Measurements from ENCODE around the gene NAALADL2.

DNA sequence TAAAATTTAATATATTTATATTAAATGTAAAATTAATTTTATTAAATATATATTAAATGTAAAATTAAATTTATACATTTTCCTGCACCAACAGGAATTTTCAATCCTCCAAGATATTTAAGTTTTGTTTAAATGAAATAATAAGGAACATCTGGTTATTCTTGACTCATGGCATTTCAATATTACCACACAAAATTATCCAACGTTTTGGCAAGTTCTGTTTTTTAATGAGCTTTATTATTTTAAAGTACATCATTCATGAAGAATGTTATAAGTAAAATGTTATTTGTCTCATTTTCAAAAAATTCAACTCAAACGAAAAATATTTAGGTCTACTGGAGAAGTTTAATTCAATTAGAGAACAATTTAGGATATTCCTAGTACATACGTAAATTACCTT is 811.4 kb downstream of the NAALADL2 start:
- TF ChIP-seq POLR2A (IDR thresholded peaks at IDR 0.05) = no peak
- TF ChIP-seq, protein P1, sequence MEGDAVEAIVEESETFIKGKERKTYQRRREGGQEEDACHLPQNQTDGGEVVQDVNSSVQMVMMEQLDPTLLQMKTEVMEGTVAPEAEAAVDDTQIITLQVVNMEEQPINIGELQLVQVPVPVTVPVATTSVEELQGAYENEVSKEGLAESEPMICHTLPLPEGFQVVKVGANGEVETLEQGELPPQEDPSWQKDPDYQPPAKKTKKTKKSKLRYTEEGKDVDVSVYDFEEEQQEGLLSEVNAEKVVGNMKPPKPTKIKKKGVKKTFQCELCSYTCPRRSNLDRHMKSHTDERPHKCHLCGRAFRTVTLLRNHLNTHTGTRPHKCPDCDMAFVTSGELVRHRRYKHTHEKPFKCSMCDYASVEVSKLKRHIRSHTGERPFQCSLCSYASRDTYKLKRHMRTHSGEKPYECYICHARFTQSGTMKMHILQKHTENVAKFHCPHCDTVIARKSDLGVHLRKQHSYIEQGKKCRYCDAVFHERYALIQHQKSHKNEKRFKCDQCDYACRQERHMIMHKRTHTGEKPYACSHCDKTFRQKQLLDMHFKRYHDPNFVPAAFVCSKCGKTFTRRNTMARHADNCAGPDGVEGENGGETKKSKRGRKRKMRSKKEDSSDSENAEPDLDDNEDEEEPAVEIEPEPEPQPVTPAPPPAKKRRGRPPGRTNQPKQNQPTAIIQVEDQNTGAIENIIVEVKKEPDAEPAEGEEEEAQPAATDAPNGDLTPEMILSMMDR (IDR thresholded peaks at IDR 0.05) = no peak
